NCI-H2227 treated with DMSO at 0.1 percent for 48 hours (cell line): Measurements from ENCODE around the gene CTCF.
A peak's percentile ranks its signal among the peaks of the same experiment; 100 is the strongest.

Source experiments
- DNase-seq: peaks from one replicate; lab custom pipeline; 2025; lab: John Stamatoyannopoulos, UW

CTCF gene

DNA sequence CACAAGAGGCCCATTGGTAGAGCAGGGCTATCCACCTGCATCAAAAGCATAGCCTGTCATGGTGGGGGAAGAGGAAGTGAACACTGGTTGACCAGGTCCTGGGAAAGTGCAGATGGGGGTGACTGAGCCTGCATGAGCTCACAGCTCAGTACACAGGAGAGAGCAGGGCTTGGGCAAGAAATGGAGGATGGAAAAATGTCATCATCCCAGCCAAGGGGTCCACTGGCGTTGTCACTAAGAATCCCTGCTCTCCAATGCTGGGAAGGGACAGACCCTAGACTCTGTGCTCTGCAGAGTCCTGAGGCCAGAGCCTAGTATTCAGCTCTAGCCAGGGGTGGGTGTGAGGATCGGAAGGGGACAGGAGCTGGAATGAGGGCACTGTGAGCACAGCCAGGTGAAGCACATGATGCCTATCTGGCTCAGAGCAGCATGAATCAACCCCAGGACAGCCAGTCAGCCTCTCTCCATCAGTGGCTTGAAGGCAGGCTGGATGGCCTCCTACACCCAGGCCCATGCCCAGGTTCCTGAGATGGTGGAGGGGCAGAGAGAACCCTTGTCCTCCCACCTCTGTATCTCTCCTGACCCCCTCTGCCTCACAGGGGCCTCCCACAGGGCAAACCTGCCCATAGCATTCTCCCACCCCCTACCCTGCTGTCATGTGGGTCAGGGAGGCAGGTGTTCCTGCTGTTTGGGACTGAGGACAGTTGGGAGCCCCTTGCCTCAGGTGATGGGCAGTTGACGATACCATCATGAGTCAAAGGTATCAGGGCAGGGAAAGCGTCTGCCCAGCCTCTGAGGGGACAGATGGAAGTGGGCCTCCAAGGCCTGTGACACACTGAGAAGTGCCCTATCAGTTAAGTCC, 13.8 kb upstream of the CTCF start:
- no peak for DNase-seq

DNA sequence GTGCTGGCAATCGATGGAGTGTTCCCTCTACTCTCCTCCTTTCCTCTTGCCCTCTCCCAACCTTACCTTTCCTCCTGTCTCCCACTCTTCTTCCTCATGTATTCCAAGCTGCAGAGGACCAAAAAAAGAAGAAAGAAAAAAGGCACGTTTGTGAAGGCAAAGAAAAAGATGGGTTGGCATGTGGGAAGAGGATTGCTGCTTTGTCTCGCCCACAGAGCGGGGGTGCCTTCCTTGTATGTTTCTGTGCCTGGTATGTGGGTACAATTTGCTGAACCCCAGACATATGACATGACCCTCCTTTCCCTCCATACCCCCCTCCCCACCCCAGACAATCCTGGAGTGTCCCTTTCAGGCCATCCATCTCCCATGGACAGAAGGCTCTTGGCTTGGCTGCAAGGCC, 13.1 kb upstream of the CTCF start:
- no peak for DNase-seq

DNA sequence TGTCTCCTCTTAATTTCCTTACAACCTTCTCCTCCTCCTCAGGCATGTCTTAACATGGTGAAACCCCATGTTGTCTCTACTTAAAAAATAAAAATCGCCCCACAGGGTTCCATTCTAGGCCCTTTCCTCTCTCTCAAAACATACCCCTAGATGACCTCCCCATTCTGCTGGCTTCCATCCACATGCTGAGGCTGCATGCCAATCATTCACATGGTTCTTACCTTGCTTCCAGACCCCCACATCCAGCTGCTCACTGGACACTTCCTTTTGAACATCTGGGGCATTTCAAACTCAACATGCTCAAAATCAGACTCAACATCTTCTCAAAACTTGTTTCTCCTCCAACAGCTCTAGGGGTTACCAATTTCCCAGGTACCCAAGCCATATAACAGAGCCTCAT, 12.4 kb upstream of the CTCF start:
- no peak for DNase-seq

DNA sequence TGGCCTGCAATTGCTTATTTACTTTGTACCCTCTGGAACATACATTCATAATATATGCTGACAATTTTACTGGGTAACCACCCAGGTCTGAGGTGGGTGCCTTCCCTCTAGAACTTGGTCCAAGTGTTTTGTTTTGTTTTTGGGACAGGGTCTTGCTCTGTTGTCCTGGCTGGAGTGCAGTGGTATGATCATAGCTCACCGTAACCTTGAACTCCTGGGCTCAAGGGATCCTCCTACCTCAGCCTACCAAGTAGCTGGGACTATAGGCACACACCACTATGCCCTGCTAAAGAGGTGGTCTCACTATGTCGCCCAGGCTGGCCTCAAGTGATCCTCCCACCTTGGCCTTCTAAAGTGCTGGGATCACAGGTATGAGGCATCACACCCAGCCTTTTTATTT, 11.2 kb upstream of the CTCF start:
- DNase-seq, result no peak

DNA sequence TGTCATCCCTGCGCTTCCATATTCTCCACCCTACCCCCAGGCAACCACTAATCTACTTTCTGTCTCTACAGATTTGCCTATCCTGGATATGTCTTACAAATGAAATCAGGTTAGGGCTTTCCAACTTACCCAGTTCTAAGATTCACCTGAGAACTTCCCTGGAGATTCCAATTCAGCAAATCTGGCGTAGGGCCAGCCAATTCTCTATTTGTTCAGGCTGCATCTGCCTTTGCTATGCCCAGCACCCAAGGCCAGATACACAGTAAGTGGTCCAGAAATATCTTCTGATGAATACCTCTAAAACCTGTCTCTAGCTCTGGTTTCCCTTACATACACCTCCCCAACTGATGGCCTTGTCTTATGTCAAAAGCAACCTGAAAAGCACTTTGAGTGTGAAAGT, 10.4 kb upstream of the CTCF start:
- DNase-seq, result no peak

DNA sequence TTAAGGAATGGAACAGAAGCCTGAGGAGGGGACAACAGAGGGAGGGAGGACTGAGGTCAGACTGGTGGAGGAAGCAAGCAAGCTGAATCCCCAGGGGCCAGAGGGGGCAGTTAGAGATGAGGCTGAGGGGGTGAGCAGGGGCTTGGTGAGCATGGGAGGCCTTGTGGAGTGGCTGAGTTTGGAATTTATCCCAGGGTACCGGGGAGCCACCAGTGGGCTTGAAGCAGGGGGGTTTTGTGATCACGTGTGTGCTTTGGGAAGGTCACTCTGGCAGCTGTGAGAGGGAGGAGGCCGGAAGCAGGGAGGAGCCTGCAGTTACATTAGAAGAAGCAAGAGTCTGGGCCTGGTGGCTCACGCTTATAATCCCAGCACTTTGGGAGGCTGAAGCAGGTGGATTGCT, 9.8 kb upstream of the CTCF start:
- no peak for DNase-seq

DNA sequence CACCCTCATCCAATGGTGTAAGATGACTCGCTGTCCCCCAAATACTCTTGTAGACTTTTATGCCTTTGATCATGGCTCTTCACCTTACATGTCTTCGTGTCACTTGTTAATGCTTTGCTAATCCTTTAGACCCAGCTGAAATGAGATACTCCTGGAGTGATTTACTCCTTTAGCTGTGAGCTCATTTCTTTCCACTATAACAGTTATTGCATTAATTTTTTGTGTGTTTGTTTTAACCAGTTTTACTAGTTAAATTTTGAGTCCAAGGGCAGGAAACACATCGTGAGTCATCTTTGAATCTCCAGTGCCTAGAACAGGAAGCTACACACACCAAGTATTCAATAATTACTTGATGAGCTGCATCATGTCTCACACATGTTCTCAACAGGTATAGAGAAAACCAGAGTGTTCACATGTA, 6.5 kb upstream of the CTCF start:
- no peak for DNase-seq

DNA sequence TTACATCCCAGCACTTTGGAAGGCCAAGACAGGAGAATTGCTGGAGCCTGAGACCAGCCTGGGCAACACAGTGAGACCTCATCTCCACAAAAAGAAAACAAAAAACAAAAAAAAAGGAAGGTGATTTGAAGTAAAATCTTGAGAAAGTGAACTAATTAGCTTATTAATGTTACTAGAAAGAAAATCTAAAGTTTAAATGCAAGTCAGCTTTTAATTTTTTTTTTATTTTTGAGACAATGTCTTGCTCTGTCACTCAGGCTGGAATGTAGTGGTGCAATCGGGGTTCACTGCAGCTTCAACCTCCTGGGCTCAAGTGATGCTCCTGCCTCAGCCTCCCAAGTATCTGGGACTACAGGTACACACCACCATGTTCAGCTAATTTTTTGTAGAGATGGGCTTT, 3.5 kb upstream of the CTCF start:
- no peak for DNase-seq

DNA sequence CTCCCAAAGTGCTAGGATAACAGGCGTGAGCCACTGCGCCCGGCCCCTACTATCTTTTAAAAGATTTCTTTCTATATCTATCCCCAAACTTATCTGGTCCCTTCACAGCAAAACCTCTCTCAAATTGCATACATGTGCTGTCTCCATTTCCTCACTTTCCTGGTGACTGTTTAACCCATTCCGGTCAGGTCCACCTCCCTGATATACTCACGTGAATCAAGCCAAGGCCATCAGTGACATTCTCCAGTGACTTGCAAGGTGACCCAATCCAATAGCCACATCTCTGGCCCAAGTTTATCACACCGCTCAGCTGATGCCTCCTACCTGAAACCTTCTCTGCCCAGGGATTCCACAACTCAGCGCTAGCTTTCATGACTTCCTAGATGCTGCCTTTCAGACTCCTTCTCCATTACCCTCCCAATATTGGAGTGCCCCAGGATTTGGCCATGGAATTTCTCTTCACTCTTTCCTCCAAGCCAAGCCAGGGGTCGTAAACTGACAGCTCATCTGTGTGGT, 1.4 kb upstream of the CTCF start:
- DNase-seq, result no peak

DNA sequence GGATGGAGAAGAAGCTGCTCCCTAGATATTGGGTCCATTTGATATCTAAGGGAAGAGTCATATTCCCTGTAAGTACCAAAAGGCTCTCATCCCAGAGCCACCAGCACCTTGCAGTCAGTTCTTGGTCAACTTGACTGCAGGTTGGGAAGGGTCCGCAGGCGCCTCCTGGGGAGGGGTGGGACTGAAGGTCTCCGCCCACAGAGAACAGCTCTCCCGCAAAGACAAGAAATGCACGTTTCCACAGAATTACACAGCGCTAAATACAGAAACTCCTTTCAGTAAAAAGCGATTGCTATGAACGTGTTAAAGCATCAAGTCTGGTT, 864 bp upstream of the CTCF start:
- peak; percentile 47 for DNase-seq

DNA sequence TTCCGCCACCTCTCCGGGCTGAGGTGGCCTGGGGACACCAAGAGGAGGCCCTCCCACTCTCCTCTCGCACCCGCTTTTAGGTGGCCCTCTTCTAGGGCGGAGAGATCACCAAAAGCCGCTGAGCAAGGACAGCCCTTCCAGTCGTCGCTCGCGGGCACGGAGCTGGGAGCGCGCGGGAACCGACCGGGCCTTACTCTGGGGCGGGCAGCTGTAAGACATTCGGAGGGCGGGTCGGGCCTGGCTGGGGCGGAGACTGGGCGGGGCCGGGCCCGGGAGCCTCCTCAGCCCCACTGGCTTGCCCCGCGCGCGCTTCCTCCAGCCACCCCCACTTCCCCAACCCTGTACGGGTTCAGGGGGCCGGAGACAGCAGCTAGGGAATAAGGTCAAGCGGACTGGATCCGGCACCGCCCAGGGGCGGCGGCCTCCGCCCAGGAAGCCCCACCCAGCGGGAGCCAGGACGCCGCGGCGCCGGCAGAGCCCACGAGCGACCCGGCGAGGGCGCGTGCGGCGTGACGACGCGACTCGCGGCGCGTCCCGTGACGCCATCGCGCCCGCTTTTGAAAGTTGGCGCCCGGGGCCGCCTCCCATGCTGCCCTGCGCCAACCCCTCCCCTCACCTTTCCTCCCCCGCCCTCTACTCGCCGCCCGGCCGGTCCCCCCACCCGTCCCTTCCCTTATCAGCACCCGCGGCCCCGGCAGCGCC, 351 bp upstream of the CTCF start:
- peak; percentile 94 for DNase-seq

DNA sequence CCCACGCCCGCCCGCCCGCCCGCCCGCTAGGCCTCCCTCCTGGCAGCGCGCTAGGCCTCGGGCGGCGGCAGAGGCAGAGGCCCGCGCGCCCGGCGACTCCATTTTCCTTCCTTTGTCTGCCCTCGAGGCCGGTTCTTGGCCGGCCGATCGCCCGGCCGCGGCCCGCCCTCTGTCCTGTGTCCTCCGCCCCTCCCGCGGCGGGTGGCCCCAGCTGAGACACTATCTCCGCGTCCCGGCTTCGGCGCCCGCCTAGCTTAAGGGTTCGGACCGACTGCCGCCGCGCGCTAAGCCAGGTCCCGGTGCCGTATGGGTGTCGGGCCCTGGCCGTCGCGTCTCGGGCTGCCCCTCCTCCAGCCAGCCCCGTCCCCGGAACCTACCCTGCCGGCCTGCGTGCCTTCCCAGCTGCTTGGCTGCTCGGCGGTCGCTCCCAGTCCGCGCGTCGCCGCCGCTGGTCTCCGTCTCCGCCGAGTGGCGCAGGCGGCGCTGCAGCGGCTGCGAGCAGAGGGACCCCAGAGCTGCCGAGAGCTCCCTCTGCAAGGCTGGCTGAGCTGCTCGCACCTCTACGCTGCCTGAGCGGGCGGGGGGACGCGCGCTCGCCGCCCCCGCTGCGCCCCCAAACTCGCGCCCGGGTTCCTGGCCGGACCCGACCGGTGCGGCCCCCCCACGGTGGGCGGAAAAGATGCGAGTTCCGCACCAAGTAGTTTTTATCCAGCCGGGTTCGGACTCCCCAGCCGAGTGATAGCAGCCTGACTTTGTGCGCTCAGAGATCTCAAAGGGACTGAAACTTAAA, 787 bp downstream of the CTCF start:
- no peak for DNase-seq

DNA sequence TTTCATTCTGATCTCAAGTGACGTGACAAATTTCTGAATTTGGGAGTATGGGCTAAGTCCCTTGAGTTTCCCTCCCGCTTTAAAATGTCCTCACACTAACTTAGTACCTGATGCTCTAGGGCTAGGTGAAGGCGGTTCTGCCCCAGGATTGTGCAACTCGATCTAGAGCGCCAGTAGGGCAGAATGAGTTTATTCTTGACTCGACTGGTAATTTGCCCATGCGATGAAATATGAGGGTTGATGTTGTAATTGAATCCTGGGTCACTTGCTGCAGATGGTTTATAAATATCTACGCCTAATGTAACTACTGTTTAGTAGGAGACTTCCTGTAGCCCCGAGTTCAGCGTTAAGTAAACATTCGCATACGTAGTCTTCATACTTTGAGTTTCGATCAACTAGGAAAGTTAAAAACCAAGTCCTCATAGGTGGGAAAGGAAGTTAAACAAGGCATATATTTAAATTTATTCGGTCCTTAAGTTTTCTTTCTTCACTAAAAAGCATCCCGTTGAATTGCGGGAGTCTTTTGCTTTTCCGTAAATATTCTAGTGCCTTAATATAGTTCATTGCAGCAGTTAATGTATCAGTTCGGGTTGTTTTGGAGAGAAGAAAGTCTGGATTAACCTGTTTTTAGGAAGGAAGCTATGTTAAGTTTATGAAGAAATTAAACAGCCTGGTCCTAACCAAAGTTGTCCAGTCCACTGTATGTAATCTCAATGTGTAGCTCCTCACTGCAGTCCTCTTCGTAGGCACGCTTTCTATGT, 1.6 kb downstream of the CTCF start:
- no peak for DNase-seq

DNA sequence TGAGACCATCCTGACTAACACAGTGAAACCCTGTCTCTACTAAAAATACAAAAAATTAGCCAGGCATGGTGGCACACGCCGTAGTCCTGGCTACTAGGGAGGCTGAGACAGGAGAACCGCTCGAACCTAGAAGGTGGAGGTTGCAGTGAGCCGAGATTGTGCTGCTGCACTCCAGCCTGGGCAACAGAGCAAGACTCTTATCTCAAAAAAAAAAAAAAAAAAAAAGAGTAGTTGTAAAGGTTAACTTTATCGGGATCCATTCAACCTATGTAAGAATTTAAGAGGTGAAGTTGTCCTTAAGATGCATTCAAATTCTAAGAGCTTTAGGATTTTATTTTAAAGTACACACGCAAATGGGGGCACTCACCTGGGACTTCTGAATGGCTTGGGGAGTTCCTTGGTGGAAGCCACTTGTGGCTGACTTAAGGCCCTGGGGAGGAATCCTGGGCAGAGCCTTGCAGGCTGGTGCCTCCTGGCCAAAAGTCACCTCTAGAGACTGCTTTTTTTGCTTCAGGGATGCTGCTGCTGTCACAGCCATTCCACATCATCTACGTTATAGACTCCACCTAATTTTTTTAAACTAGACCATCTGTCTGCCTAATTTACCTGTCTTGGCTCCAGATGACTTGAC, 3.3 kb downstream of the CTCF start:
- DNase-seq, result no peak

DNA sequence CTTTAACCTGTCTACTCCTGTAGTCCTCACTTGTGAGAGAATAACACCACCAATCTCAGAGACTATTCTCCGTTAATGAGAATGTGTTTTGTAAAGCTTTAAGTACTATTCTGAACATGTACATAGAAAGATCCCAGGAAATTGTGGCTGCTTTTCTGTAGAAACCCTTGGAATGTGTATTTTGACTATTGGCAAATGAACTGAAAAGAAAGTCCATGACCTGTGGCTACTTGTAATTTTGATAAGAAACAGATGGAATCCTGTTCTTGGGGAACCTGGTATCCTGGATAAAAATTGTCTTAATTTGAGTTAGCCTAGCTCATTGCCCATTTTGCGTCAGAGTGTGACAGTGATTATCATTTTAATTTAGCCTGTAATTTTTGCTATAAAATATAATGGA, 9.1 kb downstream of the CTCF start:
- no peak for DNase-seq

DNA sequence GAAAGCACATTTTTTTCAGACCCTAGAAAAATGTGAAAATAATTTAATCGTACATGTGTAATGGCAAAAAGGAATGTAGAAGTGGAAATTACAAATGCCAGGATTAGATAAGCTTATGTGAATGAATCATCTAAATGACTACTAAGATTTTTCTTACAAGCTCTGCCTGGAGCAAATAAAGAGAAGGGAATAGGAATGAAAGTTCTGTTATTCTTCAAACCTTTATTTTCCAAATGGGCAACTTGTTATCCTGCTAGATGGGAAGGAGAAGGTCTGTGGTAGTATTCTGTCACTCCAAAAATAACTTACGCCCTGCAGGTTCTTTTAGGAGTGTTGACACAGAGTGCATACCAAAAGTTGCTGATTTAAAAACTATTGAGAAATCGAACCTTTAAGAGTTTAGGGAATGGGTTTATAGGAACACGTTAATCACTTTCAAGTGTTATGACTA, 9.7 kb downstream of the CTCF start:
- DNase-seq, result no peak

DNA sequence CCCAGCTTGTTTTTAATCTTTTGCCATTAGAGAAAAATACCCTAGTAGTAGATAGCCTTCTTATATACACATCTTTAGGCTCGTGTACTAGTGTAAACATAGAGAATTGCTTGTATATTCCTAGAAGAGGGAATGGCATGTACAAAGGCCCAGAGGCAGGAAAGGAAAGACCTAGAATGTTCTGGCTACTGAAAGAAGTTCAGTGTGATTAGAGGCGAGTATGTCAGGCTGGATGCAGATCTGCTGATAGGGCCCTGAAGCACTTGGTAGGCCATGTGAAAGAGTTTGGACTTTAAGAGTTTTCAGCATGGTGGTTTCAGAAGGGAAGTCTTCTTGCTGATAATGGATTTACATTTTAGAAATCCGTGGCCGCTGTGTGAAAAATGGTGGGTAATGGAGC, 17.4 kb downstream of the CTCF start:
- DNase-seq, result no peak

DNA sequence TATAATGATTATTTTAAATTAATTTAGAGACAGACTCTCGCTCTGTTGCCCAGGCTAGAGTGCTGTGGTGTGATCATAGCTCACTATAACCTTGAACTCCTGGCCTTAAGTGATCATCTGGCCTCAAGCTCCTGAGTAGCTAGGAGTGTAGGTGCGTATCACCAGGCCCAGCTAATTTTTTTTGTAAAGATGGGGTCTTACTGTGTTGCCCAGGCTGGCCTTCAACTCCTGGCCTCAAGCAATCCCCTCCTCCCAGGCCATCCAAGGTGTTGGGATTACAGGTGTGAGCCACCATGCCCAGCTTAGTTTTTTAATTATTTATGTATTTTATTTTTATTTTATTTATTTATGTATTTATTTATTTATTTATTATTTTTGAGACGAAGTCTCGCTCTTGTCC, 17.9 kb downstream of the CTCF start:
- DNase-seq, result no peak

DNA sequence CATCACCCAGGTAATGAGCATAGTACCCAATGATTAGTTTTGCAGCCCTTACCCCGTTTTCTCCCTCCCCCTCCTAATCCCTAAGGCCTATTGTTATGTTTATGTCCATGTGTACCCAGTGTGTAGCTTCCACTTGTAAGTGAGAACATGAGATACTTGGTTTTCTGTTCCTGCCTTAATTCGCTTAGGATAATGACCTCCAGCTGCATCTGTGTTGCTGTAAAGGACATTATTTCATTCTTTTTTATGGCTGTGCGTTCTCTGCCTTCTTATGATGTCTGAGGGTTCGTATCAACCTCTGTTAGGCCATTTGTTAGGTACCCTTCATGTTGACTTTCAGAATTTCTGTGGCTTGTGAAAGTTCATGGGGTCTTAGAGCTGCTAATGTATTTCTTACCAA, 31.0 kb downstream of the CTCF start:
- no peak for DNase-seq

DNA sequence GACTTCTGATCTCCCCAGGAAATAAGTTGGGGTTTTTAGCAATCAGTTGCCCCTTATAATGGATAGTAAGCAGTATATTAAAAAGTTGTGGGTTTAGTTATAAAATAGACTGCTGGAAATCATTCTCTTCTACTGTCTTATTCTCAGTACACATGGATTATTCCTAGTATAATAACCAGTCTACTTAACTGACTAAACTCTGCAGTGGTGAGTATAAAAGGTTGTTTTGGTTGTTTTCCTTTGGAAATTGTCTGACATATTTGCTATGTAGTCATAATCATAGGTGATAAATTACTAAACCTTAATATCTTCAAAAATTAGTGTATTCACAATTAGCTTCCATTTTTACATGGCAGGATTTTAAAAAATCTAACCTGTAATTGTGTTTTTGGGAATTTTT, 31.4 kb downstream of the CTCF start:
- no peak for DNase-seq

DNA sequence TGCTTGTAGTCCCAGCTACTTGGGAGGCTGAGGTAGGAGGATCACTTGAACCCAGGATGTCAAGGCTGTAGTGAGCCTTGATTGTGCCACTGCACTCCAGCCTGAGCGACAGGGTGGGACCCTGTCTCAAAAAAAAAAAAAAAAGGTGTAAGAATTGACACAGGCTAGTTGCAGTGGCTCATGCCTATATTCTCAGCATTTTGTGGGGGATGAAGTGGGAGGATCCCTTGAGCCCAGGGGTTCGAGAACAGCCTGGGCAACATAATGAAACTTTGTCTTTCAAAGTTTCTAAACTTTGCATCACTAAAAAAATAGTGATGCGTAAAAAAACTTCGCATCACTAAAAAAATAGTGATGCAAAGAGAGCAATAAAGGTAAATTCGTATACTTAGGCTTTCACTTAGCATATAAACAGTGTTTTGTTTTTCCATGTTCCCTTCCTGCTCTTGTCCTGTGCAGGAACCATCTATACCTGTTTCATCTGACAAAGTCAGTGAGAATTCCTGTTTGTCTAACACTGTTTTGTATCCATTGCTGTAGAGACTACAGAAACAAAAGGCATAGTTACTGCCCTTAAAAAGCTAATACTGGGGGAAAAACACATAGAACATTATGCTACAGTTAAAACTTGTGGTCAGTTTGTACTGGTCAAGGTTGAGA, 32.1 kb downstream of the CTCF start:
- DNase-seq, result no peak
